Endometrium (tissue), 2 donors: ENCODE measurements around the gene MAPK11.

Experiments
- FAIRE-seq: peaks from 2 replicates; lab custom pipeline; 2012; peaks lifted over from hg19 to GRCh38; lab: Jason Lieb, UNC
- donor health status: control.
- donor health status: control.

The MAPK11 gene

GRCh38 chr22:50269970-50270665, at the start of gene MAPK11:
TSS of gene MAPK11 (minus strand) at chr22:50270380. CDS start at chr22:50270292, 88 bp downstream.
- FAIRE-seq: no peak

GRCh38 chr22:50319503-50319951, 49.3 kb upstream of the MAPK11 start:
- no peak for FAIRE-seq

GRCh38 chr22:50318698-50319411, 48.7 kb upstream of the MAPK11 start:
- FAIRE-seq: no peak

- FAIRE-seq: no peak
Observed at GRCh38 chr22:50318356-50318697, 48.1 kb upstream of the MAPK11 start.

GRCh38 chr22:50317674-50318073, 47.5 kb upstream of the MAPK11 start:
- FAIRE-seq: no peak

- no peak for FAIRE-seq
Observed at GRCh38 chr22:50317178-50317577, 47.0 kb upstream of the MAPK11 start.

- no peak for FAIRE-seq
Observed at GRCh38 chr22:50316114-50317065, 46.2 kb upstream of the MAPK11 start.

GRCh38 chr22:50315289-50316113, 45.3 kb upstream of the MAPK11 start:
- FAIRE-seq: no peak

GRCh38 chr22:50314455-50315288, 44.5 kb upstream of the MAPK11 start:
- FAIRE-seq: no peak

- FAIRE-seq: no peak
Observed at GRCh38 chr22:50314081-50314454, 43.9 kb upstream of the MAPK11 start.

- FAIRE-seq: no peak
Observed at GRCh38 chr22:50313600-50313999, 43.4 kb upstream of the MAPK11 start.

- no peak for FAIRE-seq
Observed at GRCh38 chr22:50313021-50313420, 42.8 kb upstream of the MAPK11 start.

GRCh38 chr22:50312371-50312770, 42.2 kb upstream of the MAPK11 start:
- no peak for FAIRE-seq

- FAIRE-seq: no peak
Observed at GRCh38 chr22:50311606-50312351, 41.6 kb upstream of the MAPK11 start.

GRCh38 chr22:50310949-50311444, 40.8 kb upstream of the MAPK11 start:
- no peak for FAIRE-seq

- no peak for FAIRE-seq
Observed at GRCh38 chr22:50310031-50310722, 40.0 kb upstream of the MAPK11 start.

- no peak for FAIRE-seq
Observed at GRCh38 chr22:50309601-50309991, 39.4 kb upstream of the MAPK11 start.

- FAIRE-seq: no peak
Observed at GRCh38 chr22:50308986-50309600, 38.9 kb upstream of the MAPK11 start.

GRCh38 chr22:50308597-50308935, 38.4 kb upstream of the MAPK11 start:
- FAIRE-seq: no peak
